KBM-7 (cell line): ENCODE data around the gene POLE2.
"Not testable (repeated sequence)": the region's sequence is repeated elsewhere in the genome, so short reads cannot be mapped to it uniquely, and the experiment has no call there.

Source experiments
- DNase-seq: peaks from one replicate; pipeline ENCODE4 v3.0.0-alpha.2; 2015
- in situ Hi-C: fragments of 300-500 bp; cut with MboI; formaldehyde crosslinking; loops from 2 replicates; pipeline ENCODE4 v1.14.3; 2020; ENCODE audit warnings: low sequenced_read_pairs, low pct_unique_long_range_greater_than_20kb, mixed read lengths

Gene POLE2

GRCh38 chr14:49673586-49673985, 14.4 kb downstream of the POLE2 start:
- DNase-seq, result no peak
- in situ Hi-C loops, result no loop called here

GRCh38 chr14:49670475-49670874, 17.5 kb downstream of the POLE2 start:
- DNase-seq, result no peak
- in situ Hi-C loops, result no loop called here

GRCh38 chr14:49659526-49660455, 28.2 kb downstream of the POLE2 start:
- no peak for DNase-seq
- in situ Hi-C loops, result no loop called here

GRCh38 chr14:49657500-49657899, 30.5 kb downstream of the POLE2 start:
- DNase-seq, in situ Hi-C loops: not testable (repeated sequence)

GRCh38 chr14:49654511-49654910, 33.5 kb downstream of the POLE2 start:
- DNase-seq, result no peak
- in situ Hi-C loops, result no loop called here

- no peak for DNase-seq
- in situ Hi-C loops, result no loop called here
Measured at GRCh38 chr14:49653508-49653907, 34.5 kb downstream of the POLE2 start.

GRCh38 chr14:49642163-49642562, 45.9 kb downstream of the POLE2 start:
- in situ Hi-C loops, result no loop called here
- no peak for DNase-seq

GRCh38 chr14:49641697-49642129, 46.3 kb downstream of the POLE2 start:
- in situ Hi-C loops, result no loop called here
- no peak for DNase-seq

GRCh38 chr14:49640540-49641417, 47.2 kb downstream of the POLE2 start:
- no peak for DNase-seq
- in situ Hi-C loops, result no loop called here

- no peak for DNase-seq
- in situ Hi-C loops, result no loop called here
Measured at GRCh38 chr14:49637534-49638078, 50.4 kb downstream of the POLE2 start.

- DNase-seq, result no peak
- in situ Hi-C loops, result no loop called here
Measured at GRCh38 chr14:49636866-49637265, 51.1 kb downstream of the POLE2 start.

GRCh38 chr14:49634547-49635334, 53.3 kb downstream of the POLE2 start, which contains the start of gene DNAAF2:
TSS of gene DNAAF2 (minus strand) at chr14:49635244. CDS start at chr14:49635149, 95 bp downstream.
- in situ Hi-C loops, result no loop called here
- DNase-seq, result peak; percentile 80

GRCh38 chr14:49633640-49634546, 54.1 kb downstream of the POLE2 start:
- peak; percentile 93 for DNase-seq
- in situ Hi-C loops, result no loop called here

GRCh38 chr14:49623941-49624839, 63.8 kb downstream of the POLE2 start:
- peak; percentile 28 for DNase-seq
- in situ Hi-C loops, result no loop called here

GRCh38 chr14:49623387-49623786, 64.6 kb downstream of the POLE2 start:
- in situ Hi-C loops, result no loop called here
- DNase-seq, result no peak

GRCh38 chr14:49622022-49622607, 65.9 kb downstream of the POLE2 start:
- in situ Hi-C loops, result no loop called here
- no peak for DNase-seq
